ENCODE results near the gene ITPK1.

ITPK1 gene

DNA sequence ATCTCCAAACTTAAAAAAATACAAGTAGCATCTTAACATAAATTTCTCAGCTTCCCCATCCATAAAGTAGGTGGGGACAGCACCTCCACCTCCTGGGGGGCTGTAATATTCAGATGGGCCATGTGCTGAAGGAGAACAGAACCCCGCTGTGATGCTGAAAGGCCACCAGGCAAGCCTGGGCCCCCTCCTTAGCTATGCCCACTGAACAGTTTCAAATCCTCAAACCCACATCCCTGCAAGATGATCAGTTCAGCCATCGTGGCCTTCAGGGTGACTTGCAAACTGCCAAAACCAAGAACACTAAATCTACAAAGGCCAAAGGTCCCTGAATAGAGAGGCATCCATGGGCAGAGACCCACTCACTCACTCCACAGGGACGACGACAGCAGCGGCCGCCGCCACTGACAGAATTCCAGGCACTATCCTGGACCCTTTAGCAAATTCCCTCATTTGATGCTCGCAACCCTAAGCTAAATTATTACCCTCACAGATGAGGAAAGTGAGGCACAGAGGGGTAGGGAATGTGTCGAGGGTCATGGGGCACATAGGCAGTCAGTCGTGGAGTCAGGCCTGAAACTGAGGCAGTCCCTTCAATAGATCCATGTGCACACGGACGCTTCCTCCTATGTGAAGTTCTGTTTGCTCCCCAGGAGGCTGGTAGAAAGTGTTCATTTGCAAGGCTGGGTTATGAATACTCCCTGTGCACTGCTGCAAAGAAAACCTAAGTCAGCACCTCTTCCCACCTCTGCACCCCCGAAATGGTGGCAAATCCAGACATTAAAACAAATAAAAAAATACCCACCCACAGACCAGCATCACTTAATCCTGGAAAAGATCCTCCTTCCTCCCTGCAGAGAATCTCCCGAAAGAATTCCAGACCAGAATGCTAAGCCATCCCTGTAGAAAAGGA lies 5.9 kb downstream of the ITPK1 start:
- Histone ChIP-seq H3K4me2 (ENCODE audit: low read depth, low read length) (no peak overlapping the region), H3K79me2 (ENCODE audit: low read length) (peaks cover 43% of the 10 kb centered on the region), H4K20me1 (ENCODE audit: insufficient read depth, low read length) (no peaks in the 10 kb centered on the region), H3K27me3 (replicated peaks; ENCODE audit: insufficient read depth, low read length) (no peaks in the 10 kb centered on the region), H3K36me3 (replicated peaks; ENCODE audit: insufficient read depth, low read length) (no peaks in the 10 kb centered on the region), H3K9ac (ENCODE audit: low read length) (no peak overlapping the region), H3K9me2 (replicated peaks; ENCODE audit: insufficient read depth, low read length) (no peaks in the 10 kb centered on the region), H3K27ac (ENCODE audit: low read length) (no peak overlapping the region), H3K4me3 (ENCODE audit: low read length) (no peak overlapping the region), H3F3A (ENCODE audit: insufficient read depth, low read length) (no peaks in the 10 kb centered on the region), H2AFZ (ENCODE audit: low read length) (no peak overlapping the region), H3K4me1 (ENCODE audit: low read length) (0 out of 2 replicates have a peak, but pooled peaks cover 4% of the 10 kb centered on the region), H3K9me3 (replicated peaks; ENCODE audit: insufficient read depth, low read length) (no peaks in the 10 kb centered on the region)
- TF ChIP-seq EZH2phosphoT487 (IDR thresholded peaks at IDR 0.05; ENCODE audit: low read length), result no peak
- no peak for TF ChIP-seq EZH2 (optimal IDR thresholded peaks at IDR 0.05; ENCODE audit: low read depth, low read length)
- TF ChIP-seq, protein P1, sequence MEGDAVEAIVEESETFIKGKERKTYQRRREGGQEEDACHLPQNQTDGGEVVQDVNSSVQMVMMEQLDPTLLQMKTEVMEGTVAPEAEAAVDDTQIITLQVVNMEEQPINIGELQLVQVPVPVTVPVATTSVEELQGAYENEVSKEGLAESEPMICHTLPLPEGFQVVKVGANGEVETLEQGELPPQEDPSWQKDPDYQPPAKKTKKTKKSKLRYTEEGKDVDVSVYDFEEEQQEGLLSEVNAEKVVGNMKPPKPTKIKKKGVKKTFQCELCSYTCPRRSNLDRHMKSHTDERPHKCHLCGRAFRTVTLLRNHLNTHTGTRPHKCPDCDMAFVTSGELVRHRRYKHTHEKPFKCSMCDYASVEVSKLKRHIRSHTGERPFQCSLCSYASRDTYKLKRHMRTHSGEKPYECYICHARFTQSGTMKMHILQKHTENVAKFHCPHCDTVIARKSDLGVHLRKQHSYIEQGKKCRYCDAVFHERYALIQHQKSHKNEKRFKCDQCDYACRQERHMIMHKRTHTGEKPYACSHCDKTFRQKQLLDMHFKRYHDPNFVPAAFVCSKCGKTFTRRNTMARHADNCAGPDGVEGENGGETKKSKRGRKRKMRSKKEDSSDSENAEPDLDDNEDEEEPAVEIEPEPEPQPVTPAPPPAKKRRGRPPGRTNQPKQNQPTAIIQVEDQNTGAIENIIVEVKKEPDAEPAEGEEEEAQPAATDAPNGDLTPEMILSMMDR (IDR thresholded peaks at IDR 0.05; ENCODE audit: low read length), result no peak
- DNase-seq, result no peak

DNA sequence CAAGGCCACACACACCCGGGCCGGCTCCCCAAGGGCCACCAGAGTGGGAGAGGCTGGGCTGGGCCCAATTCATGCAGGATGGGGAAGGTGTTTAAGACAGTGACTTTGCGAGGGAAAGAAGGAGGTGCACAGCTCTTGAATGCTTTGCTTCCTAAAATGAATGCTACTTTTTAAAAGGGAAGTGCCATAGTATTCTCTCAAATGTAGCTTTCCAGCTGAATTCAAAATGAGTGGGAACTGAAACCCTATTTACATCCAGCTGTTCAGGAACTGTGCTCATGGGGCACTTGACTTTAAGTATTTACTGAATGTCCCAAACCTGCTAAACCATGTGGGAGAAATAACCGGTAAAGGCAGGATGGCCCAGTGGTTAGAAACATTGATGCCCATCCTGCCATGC lies 7.6 kb downstream of the ITPK1 start:
- Histone ChIP-seq H3K27ac (ENCODE audit: low read length) (no peak overlapping the region), H3K9me2 (replicated peaks; ENCODE audit: insufficient read depth, low read length) (no peaks in the 10 kb centered on the region), H3K4me3 (ENCODE audit: low read length) (no peak overlapping the region), H3K9me3 (replicated peaks; ENCODE audit: insufficient read depth, low read length) (no peaks in the 10 kb centered on the region), H3K4me1 (ENCODE audit: low read length) (peaks cover 7% of the 10 kb centered on the region; the same call in 1 of the 2 replicates), H3F3A (ENCODE audit: insufficient read depth, low read length) (no peaks in the 10 kb centered on the region), H3K4me2 (ENCODE audit: low read depth, low read length) (no peak overlapping the region), H4K20me1 (ENCODE audit: insufficient read depth, low read length) (no peaks in the 10 kb centered on the region), H3K79me2 (ENCODE audit: low read length) (peaks cover 45% of the 10 kb centered on the region), H3K27me3 (replicated peaks; ENCODE audit: insufficient read depth, low read length) (no peaks in the 10 kb centered on the region), H2AFZ (ENCODE audit: low read length) (no peak overlapping the region), H3K9ac (ENCODE audit: low read length) (no peak overlapping the region), H3K36me3 (replicated peaks; ENCODE audit: insufficient read depth, low read length) (no peaks in the 10 kb centered on the region)
- no peak for DNase-seq
- TF ChIP-seq EZH2phosphoT487 (IDR thresholded peaks at IDR 0.05; ENCODE audit: low read length) (no peak), EZH2 (optimal IDR thresholded peaks at IDR 0.05; ENCODE audit: low read depth, low read length) (no peak)
- TF ChIP-seq, protein P1 (IDR thresholded peaks at IDR 0.05; ENCODE audit: low read length), result no peak

DNA sequence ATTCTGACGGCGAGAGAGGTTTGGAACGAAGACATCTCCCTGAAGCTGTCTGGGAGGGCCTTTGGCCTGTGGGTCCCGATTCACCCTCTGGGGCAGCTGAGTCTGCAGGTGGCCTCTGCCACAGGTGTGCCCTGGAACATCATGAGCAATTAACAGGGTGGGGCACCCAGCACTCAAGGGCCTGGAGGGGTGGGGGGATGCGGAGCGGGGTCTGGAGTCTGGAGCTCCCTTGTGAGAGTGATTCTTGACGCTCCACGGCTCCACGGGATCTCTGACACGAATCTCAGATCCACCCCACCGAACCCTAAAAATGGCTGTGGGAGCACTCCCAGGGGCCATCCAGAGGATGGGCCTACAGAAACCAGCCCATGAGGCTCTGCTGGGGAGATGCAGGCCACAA lies 8.3 kb downstream of the ITPK1 start:
- no peak overlapping the region for H3K27ac ChIP-seq (ENCODE audit: low read length)
- H3K9me2 ChIP-seq (replicated peaks; ENCODE audit: insufficient read depth, low read length), result no peaks in the 10 kb centered on the region
- H3K36me3 ChIP-seq (replicated peaks; ENCODE audit: insufficient read depth, low read length), result no peaks in the 10 kb centered on the region
- no peaks in the 10 kb centered on the region for H3K27me3 ChIP-seq (replicated peaks; ENCODE audit: insufficient read depth, low read length)
- no peaks in the 10 kb centered on the region for H3K9me3 ChIP-seq (replicated peaks; ENCODE audit: insufficient read depth, low read length)
- H2AFZ ChIP-seq (ENCODE audit: low read length), result no peak overlapping the region
- no peaks in the 10 kb centered on the region for H4K20me1 ChIP-seq (ENCODE audit: insufficient read depth, low read length)
- no peak overlapping the region for H3K4me3 ChIP-seq (ENCODE audit: low read length)
- peaks cover 46% of the 10 kb centered on the region for H3K79me2 ChIP-seq (ENCODE audit: low read length)
- H3K4me1 ChIP-seq (ENCODE audit: low read length), result peaks cover 5% of the 10 kb centered on the region; the same call in 1 of the 2 replicates
- TF ChIP-seq EZH2phosphoT487 (IDR thresholded peaks at IDR 0.05; ENCODE audit: low read length) (no peak), EZH2 (optimal IDR thresholded peaks at IDR 0.05; ENCODE audit: low read depth, low read length) (no peak)
- TF ChIP-seq, protein P1 (IDR thresholded peaks at IDR 0.05; ENCODE audit: low read length), result no peak
- no peak overlapping the region for H3K9ac ChIP-seq (ENCODE audit: low read length)
- DNase-seq, result no peak
- H3K4me2 ChIP-seq (ENCODE audit: low read depth, low read length), result no peak overlapping the region
- H3F3A ChIP-seq (ENCODE audit: insufficient read depth, low read length), result no peaks in the 10 kb centered on the region
